Occipital lobe (tissue), 2 donors: Measurements from ENCODE around the gene KCTD16. TPM values are rescaled to one million over a fixed set of nuclear protein-coding genes. Genes with fewer than 3 reads are reported as not detected.

Source experiments
- DNase-seq: peaks from one replicate; lab custom pipeline; 2025; lab: John Stamatoyannopoulos, UW
- total RNA-seq: library from RNA; depleted of rRNA; stranded (reverse); fragments of >200 nt; gene quantifications from one replicate; pipeline ENCODE4 v1.2.3, GENCODE V29; 2014

KCTD16 gene
- total RNA-seq, 1 donor from 2014 or later = 23.6 TPM

- no peak for DNase-seq
Observed at GRCh38 chr5:144395704-144396103, 225.0 kb downstream of the KCTD16 start.

DNA sequence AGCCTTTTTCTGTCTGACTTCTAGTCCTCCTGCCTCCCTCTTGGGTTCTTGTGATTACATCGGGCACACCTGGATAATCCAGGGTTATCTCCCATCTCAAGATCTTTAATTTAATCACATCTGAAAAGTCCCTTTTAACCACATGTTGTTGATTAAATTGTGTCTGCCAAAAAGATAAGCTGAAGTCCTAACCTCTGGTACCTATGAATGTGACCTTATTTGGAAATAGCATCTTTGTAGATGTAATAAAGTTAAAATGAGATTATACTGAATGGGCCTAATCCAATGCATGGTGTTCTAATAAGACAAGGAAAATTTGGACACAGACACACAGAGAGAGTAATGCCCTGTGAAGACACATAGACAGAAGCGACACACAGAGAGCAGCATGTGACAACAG, 232.4 kb downstream of the KCTD16 start:
- no peak for DNase-seq

- no peak for DNase-seq
Observed at GRCh38 chr5:144403817-144404420, 233.2 kb downstream of the KCTD16 start.

DNA sequence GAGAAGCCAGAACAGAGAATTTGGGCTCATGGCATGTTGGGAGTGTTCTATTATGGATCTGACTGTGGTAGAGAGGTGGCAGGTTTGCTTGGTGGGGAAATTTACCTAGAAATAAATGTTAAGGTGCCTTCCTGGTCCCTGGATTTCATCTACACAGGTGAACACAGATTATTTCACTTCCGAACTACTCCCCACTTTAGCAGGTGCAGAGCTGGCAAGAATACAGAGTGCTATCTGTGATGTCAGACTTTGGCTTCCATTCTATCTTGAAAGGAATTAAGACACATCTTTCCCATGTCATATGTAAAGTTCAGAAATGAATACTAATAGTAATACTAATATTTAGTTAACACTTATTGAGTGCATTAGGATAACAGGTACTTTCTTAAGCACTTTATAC, 234.0 kb downstream of the KCTD16 start:
- DNase-seq = no peak

- no peak for DNase-seq
Observed at GRCh38 chr5:144405991-144406390, 235.3 kb downstream of the KCTD16 start.

DNA sequence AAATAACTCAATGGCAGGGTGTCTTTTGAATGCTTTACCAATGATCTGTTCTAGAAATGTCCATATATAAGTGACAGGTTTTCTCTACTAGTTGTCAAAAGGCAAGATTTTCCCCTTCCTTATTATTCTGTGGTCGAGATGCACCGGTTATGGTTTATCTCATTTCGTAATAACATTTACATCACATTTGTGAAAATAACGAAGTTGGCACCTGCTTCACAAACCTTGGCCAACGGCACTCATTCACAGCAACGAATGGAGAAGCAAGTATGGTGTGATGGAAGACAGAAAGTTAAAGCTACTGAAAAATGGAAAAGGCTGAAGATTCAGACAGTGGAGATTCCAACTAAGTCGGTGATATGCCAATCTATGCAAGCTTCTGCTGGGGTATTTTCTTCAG, 235.8 kb downstream of the KCTD16 start:
- no peak for DNase-seq

DNA sequence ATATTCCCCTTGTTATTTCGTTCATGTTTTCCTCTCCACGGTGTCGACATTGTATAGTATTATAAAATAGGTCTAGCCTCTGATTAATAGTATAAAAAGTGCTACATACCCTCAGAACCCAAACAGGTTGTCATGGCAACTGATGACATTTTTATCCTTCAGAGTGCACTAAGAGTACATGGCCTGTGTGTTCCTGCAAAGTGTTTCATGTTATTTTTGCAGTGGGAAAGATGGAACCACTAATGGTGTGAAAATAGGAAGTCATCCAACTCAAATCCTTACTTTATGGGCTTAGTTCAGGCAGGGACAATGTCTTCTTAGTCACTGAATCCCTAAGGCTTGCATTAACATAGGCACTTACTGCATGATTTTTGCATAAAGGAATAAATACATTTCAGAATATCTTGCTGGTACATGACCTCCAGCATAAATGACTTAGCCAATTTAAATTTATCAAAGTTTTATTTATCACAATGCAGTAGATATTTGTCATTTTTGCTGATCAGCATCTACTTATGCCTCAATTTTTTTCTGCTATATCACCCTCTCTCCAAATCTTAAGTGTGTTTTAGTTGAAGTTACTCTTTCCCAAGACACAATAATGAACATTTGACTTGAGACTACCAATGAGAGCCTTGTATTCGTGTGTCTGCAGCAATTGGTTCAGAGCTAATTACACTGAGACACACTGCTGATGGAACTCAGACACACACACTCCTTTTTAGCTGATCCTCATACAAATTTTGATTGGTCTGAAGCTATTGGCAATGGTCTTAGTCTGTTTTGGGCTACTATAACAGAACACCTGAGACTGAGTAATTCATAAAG, 243.7 kb downstream of the KCTD16 start:
- no peak for DNase-seq

GRCh38 chr5:144416196-144416595, 245.5 kb downstream of the KCTD16 start:
- DNase-seq = no peak

DNA sequence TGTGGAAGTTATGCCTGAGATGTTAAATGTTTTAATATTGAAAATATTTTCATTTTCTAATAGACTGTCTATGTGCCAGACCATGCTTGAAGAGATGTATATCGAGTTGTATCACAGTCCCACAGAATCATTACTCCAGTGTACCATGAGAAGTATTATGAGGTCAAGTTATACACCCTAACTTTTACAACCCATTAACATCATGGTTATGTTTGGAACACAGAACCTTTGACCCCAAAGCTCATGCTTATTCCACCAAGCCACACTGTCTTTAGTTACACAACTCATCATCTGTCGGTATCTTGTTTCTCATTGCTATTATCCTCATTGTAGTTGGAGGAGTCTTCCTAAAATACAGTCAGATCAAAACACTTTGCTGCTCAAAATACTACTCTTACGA, 248.0 kb downstream of the KCTD16 start:
- DNase-seq = no peak

- DNase-seq = no peak
Observed at GRCh38 chr5:144421411-144421810, 250.7 kb downstream of the KCTD16 start.

GRCh38 chr5:144422018-144422727, 251.5 kb downstream of the KCTD16 start:
- DNase-seq = no peak

DNA sequence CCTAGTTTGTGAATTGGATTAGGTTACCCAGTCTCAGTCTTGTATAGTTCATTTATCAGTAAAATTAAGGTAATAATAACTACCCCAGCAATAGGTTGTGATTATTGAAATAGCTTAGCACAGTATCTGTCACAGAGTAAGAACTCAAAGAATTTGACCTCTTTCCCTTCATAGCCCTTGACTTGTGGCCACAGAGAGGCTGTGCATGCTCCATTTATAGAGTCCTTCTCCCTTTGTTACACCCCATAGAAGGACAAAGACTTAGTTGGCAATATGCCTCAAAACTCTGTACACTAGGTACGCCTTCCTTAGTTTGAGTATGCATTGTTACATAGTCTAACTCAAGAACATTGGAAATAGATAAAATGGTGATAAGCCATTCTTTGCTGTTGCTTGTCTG, 257.2 kb downstream of the KCTD16 start:
- no peak for DNase-seq

- DNase-seq = no peak
Observed at GRCh38 chr5:144428326-144428725, 257.7 kb downstream of the KCTD16 start.

- no peak for DNase-seq
Observed at GRCh38 chr5:144429405-144429804, 258.7 kb downstream of the KCTD16 start.

- DNase-seq = no peak
Observed at GRCh38 chr5:144429905-144430304, 259.2 kb downstream of the KCTD16 start.

DNA sequence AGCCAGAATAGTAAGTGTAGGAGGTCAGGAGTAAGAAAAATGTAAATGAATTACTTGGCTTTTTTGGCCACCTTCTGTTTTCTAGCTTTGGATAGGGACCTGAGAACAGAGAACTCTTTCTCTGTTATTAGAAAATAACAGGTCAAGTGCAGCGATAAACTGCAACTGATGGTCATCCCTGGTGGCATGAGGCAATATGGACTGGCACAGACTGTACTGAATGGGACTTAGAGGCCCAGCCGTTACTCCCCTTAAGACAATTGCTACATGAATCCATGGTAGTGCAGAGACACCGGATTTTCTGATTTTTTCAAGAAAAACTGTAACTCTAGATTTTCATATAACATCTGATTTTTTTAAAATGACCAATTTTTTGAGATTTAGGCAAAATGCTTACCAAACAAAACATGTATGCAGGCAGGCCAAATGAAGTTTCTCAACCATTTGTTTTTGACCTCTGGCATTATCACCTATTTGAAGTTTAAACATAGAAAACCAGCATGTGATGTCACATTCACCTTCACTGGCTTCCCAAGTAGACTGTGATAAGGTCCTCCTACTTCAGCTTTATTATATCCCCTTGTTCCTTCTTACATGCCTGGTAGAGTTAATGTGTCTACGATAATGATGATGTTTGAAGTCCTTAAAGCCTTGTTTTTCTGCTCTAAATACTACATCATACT, 262.6 kb downstream of the KCTD16 start:
- no peak for DNase-seq

- DNase-seq = no peak
Observed at GRCh38 chr5:144433893-144434292, 263.2 kb downstream of the KCTD16 start.

DNA sequence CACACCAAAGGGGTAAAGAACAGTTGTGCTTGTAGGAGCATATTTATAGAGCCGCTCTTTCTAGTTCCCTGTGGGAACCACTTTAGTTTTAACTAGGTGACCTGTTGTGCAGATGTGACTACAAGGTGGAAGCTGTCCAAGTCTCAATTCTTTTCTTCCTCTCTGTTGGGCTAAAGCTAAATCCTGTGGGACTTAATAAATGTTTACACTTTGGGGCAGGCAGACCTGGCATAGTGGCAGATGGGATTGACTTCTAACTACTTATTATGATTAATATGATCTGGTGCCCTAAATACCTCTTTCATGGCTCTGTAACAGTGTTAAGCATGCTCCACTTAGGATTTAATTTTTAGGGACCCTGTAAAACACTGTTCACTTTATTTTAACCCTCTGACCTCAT, 265.3 kb downstream of the KCTD16 start:
- no peak for DNase-seq

GRCh38 chr5:144438237-144438636, 267.6 kb downstream of the KCTD16 start:
- DNase-seq = no peak

DNA sequence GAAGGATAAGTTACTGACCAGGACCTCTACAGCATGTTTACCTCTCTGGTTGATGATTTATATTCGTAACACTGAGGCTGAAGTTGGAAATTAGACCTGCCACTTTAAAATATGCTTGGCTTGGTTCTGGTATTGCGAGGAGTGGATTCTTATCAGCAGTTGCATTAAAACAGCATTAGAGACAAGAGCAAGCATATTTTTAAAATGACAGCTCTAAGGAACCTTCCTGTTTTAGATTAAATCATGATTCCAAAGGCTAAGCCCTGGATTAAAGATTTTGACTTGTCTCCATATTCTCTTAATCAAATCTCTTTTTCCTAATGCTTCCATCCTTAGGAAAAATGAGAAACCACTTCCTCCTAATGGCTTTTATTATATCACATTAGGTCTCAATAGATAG, 277.8 kb downstream of the KCTD16 start:
- DNase-seq = no peak

DNA sequence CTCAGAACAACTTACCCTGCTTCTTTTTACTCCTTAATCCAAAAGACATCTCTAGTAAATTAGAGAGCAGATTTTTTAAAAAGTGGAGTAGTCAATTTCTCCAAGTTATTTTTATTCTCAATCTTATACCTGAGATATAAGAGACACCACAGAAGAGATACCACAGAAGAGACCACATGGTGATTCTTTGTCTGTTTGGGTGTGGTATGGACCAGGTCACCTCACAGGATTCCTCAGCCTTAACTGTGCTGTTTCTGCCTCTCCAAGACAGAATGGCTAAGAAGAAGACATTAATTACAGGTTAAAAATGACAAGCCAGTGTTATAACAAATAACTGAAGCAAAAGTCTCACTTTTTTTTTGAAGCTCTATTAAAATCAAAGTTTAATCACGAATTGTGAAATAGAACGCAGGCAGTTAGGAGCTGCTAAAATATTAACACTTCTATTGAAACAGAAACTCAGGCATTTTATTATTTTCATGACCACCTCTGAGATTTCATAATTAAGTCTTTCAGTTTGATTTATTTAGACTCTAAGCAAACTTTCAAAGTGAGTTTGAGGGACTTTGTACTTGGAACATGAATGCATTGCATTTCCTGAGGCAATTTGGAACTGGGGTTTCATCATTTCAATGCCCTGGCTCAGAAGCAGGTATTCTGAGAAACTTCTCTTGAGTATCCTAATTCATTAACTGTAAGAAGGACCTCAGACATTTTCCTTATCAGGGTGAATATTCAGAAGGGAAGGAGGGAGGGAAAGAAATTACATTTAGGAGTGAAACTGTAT, 280.7 kb downstream of the KCTD16 start:
- no peak for DNase-seq
